Suprapubic skin (tissue), 3 donors: ENCODE data around the gene GSTM1.

Experiments
- EP300 ChIP-seq: sonication (generic); formaldehyde crosslinking; IDR thresholded peaks from one replicate; pipeline ENCODE4 v1.6.1; 2017; ENCODE audit warnings: antibody characterized with exemption
- POLR2A ChIP-seq, 2 donors: fragments of 450-650 bp; IDR thresholded peaks; one replicate each; pipeline ENCODE4 v1.6.1; 2017; ENCODE audit warnings: antibody characterized with exemption in 2 of 2, mild to moderate bottlenecking in 2 of 2, moderate library complexity in 2 of 2
- TF ChIP-seq, protein P1 (sequence below), 2 donors: fragments of 200-600 bp in 1 of 2; fragments of 450-650 bp in 1 of 2; sonication (generic) in 1 of 2; IDR thresholded peaks; one replicate each; pipeline ENCODE4 v1.5.1; 2016 to 2019; ENCODE audit warnings: antibody characterized with exemption in 2 of 2, mild to moderate bottlenecking in 1 of 2, moderate library complexity in 1 of 2

DNA sequence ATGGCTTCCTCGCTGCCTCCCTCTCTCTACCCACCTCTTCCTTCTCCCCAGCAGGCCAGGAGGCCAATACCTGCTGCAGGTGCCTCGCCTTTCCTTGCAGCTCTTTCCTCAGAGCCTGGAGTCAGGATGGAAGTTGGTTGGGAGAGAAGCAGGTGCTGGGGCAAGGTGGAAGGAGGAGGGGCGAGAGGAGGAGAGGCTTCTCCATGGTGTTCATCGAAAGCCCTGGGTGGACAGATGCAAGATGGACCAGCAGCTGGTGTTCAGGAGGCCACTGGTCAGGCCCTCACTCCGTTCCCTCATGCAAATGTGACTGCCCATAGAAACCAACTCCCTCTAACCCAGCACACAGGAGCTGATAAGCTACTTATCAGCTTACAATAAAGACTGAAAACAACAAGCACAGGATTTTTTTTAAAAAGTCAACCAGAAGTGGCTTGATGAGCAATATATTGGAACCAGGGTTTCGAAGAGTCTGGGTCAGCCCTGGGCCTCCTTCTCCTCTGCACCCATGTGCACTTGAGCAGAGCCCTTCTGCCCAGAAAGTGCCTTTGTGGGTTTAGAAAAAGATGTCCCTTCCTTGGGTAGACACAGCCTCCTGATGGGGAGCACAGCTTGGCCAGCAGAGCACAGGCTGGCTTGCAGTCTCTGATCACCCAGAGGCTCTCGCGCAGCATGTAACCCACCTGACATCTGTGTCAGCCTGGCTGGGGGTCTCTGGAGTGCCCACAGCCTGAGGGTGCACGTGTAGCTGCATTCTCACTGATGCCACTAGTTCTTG is 48.4 kb upstream of the GSTM1 start:
- TF ChIP-seq, protein P1, sequence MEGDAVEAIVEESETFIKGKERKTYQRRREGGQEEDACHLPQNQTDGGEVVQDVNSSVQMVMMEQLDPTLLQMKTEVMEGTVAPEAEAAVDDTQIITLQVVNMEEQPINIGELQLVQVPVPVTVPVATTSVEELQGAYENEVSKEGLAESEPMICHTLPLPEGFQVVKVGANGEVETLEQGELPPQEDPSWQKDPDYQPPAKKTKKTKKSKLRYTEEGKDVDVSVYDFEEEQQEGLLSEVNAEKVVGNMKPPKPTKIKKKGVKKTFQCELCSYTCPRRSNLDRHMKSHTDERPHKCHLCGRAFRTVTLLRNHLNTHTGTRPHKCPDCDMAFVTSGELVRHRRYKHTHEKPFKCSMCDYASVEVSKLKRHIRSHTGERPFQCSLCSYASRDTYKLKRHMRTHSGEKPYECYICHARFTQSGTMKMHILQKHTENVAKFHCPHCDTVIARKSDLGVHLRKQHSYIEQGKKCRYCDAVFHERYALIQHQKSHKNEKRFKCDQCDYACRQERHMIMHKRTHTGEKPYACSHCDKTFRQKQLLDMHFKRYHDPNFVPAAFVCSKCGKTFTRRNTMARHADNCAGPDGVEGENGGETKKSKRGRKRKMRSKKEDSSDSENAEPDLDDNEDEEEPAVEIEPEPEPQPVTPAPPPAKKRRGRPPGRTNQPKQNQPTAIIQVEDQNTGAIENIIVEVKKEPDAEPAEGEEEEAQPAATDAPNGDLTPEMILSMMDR (IDR thresholded peaks at IDR 0.05), result no peak
- TF ChIP-seq POLR2A (IDR thresholded peaks at IDR 0.05), result no peak
- no peak for TF ChIP-seq EP300
